ENCODE measurements around the gene MYO9B.

MYO9B gene

DNA sequence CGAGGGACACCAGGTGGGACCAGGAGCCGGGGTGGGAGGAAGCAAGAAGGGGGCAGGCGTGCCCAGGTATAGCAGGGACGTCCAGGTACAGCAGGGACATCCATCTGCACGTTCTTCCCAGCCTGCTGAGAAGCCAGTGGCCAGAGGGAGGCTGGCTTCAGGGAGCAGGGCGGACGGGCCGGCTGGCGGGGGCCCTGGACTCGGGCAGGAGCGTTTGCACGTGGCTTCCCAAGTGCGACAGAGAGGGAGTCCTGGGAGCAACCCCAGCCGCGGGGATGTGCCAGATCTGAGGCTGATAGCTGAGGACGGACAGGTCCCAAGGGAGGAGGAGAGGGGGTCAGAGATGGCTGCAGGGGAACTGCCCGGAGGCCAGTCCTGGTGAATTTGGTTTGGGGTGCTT lies 36.7 kb downstream of the MYO9B start:
- in situ Hi-C loops (cut with MboI; ENCODE audit: low sequenced_read_pairs): no loop called here

DNA sequence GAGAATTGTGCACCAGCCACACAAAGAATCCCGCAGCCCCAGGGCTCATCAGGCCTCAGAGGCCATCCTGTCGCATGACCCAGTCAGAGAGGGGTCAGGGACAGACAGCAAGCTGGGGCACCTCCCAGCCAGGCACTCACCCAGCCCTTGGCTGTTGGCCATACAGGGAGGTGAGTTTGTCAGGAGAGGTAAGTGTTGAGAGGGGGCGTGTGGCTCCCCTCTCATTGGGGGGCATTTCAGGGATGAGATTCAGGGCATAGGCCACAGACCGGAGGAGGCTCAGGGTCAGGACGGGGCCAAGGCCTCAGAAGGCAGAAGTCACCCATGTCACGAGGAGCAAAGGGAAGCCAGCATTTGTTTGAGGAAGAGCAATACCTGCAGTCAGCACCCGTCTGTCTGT lies 37.1 kb downstream of the MYO9B start:
- in situ Hi-C loops (cut with MboI; ENCODE audit: low sequenced_read_pairs): no loop called here

DNA sequence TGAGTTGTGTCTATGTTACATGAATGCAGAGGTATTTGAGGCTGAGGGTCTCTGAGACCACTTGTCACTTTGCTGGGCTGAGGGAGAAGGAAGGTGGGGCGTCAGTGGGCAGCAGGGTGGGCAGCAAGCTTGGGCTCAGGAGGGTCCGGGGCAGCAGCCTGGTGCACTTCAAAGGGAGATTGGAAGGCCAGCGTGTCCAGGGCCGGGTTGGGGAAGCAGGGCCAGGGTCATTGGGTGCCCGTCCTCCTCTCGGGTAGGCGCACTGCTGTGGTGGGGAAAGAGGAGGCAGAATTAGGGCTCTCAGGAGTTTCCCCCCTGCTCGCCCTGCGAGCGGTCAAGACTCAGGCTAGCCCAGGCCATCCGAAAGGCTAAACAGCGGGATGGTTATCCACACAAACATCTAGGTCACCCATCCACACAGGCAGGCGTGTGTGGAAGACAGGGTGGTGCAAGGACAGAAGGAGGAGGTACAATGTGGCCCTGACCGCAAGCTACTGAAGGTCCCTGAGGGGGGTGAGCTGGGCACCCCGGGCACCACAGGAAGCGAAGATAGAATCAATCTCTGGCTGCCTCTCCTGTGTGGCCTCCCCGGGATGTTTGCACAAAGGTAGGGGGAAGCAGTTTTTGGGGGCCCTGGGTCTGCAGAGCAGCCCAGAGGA lies 37.7 kb downstream of the MYO9B start:
- in situ Hi-C loops (cut with MboI; ENCODE audit: low sequenced_read_pairs): no loop called here

DNA sequence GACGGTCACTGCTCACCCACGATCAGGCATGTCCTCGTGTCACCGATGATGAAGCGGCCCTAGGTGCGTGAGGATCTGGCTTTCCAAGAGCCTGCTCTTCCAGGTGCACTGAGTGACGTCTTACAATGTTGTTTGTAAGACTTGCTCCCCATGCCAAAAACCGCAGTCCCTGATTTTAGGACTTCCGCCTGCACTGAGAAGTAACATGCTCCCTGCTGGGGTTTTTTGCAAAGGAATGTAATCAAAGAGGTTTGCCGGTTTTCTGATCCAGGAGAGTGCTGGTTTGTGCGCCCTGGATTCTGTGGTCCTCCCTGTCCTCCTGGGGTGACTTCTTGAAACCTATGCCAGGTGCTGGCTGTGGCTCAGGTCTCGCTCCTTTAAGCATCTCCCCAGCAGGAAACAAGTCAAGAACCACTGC lies 38.8 kb downstream of the MYO9B start:
- in situ Hi-C loops (cut with MboI; ENCODE audit: low sequenced_read_pairs): no loop called here

DNA sequence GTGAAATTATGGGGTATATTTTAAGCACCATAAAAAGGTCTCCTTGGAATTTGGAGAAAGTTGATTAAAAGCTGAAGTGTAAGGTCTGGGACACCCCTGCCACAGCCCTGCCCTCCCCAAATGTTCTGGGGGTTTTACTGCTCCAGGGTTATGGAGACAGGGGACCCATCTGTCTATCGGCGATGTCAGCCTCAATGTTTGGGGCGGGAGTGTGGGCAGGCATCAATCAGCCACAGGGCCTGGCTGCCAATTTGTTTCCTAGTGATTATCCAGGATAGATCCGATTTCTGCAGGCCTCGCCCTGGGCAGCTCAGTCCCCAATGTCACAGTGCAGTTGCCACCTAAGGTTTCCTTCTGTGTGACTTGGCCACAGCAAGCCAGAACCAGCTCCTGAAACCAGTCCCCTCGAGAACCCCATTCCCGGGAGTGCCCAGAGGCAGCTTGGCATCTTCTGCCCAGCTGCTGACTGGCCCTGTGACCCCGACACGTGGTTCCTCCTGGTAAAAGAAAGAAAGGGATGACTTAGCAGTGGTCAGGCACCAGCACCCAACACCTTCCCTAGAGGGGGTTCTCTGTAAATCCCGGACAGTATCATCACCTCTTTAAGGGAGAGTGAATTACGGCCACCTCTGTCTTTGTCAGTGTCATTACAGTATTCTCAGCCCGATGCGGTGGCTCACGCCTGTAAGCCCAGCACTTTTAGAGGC lies 41.6 kb downstream of the MYO9B start:
- in situ Hi-C loops (cut with MboI; ENCODE audit: low sequenced_read_pairs): no loop called here

DNA sequence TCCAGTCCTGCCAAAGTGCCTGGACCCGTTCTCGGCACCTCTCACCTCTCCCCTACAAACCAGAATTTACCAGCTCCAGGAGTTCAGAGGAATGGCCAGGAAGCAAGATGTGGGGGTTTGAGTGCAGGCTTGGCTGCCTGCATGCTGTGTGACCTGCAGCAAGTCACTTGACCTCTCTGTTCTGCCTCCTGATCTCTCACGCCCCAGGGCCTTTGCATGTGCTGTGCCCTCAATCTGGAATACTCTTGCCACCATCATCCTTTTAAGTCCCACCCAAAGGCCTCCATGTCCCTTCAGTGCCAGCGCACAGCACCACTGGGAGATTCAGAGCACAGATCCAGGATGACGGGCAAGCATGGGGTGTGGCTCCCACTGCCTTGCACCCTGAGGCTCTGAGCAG lies 43.4 kb downstream of the MYO9B start:
- in situ Hi-C loops (cut with MboI; ENCODE audit: low sequenced_read_pairs): no loop called here

DNA sequence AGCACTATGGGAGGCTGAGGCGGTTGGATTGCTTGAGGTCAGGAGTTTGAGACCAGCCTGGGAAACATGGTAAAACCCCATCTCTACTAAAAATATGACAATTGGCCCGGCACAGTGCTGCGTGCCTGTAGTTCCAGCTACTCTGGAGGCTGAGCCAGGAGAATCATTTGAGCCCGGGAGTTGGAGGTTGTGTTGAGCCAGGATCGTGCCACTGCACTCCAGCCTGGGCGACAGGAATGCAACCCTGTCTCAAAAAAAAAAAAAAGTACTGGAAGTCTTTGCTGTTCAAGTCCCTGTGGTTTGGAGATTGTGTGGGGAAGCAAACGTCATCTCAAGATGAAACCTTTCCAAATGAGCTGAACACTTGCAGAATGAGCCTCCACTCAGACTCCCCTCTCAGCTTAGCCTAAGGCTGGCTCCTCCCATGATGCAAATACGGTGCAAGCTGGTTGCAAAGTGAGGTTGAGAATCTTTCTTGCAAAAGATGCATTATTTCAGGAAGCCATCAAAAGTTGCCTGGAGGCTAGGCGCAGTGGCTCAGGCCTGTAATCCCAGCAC lies 46.2 kb downstream of the MYO9B start:
- in situ Hi-C loops (cut with MboI; ENCODE audit: low sequenced_read_pairs): no loop called here

DNA sequence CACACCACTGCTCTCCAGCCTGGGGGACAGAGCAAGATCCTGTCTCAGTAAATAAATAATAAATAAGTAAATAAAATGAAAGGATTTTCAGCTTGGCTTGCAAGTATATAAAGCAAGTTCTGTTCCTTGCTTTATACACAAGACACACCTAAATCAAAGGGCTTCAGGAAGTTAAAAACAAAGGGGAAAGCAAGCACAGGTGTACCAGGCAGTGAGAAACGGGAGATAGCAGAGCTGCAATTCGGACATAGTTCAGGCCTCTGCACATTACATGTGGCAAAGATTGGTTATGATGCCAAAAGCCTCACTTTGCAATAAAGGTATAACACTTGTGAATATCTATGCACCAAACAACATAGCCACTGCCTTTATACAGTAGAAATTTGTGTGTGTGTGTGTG lies 47.5 kb downstream of the MYO9B start:
- in situ Hi-C loops (cut with MboI; ENCODE audit: low sequenced_read_pairs): no loop called here

DNA sequence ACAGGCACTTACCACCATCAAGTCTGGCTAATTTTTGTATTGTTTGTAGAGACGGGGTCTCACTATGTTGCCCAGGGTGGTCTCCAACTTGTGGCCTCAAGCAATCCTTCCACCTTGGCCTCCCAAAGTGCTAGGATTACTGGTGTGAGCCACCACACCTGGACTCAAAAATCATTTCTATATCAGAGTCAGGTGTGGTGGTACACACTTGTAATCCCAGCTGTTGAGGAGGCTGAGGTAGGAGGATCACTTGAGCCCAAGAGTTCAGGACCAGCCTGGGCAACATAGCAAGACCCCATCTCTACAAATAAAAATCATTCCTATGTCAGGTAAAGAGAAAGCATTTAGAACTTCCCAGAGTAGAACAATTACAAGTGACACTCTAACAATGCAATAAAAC lies 48.4 kb downstream of the MYO9B start:
- in situ Hi-C loops (cut with MboI; ENCODE audit: low sequenced_read_pairs): no loop called here

DNA sequence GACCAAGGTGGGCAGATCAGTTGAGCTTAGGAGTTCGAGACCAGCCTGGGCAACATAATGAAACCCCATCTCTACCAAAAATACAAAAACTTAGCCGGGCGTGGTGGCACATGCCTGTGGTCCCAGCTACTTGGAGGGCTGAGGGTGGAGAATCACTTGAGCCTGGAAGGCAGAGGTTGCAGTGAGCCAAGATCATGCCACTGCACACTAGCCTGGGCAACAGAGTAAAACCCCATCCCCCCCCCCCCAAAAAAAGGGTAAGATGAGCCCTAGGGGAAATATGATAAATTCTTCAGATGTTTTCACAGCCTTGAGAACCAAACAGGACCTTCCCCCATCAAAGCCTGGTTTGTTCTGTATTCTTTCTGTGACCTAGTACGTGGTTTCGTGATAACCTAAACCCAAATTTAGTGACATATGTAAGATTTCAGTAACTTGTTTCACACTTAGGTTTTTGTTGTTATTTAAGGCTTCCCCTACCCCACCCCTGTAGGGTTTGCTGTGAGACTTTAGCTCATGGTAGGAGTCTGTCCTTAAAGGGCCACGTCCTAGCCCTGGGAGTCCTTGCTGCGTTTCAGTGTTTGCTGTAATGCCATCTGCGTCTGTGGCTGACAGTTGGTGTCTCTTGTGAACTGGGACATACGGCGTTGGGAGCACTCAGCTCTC lies 49.6 kb downstream of the MYO9B start:
- in situ Hi-C loops (cut with MboI; ENCODE audit: low sequenced_read_pairs): no loop called here

DNA sequence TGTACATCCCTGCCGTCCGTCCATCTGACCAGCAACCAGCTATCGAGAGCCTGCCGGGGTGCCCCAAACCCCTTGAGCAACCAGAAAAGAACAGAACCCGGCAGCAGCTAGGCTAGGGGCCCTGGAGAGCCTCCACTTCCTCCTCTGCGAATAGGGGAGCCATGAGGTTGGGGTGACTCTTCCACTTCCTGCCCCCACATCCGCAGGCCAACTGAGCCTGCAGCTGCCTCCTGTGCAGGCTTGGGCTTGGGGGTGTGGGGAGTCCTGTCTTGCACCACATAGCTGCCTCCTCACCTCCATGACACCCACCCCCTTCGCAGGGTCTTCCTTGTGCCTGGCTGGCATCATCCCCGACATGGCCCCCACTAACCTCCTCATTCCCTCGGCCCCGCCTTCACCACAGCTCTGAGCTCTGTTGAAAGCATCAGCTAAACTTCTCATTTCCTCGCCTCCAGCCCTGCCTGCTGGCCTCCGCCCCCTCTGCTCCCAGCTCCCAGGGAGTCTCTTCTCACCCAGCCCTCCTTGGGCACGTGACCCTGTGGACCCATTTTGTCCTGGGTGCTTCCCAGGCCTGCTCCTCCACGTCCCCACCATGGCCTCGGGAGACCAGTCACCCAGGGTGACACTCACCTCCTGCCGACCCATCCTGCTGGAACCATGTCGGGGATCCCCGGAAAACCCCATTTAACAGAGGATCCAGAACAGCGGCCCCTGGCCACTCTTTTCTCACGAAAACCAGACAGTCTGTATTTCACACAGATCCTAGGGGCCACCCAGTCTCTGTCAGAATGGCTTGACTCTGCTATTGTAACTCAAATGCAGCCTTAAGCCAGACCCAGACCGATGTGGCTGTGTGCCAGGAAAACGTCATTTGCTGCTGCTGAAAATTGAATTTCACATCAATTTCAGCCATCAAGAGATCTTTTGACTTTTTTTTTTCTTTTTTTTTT lies 50.4 kb downstream of the MYO9B start:
- in situ Hi-C loops (cut with MboI; ENCODE audit: low sequenced_read_pairs): no loop called here

DNA sequence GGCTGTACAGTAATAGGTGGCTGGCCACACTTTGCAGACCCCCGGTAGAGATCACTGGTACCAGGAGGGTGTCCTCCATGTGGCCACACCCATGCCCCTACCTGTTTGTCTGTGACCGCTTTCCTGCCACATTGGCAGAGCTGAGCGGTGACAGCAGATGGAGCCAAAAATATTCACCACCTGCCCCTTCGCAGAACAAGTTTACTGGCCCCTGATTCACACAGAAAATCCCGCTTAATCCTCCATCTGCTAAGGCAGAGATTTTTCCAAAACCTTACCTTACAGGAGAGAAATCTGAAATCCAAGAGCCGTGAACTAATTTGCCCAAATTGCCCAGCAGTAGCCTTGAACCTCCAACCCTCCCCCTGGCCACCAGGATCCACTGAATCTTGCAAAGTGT lies 52.1 kb downstream of the MYO9B start:
- in situ Hi-C loops (cut with MboI; ENCODE audit: low sequenced_read_pairs): no loop called here

DNA sequence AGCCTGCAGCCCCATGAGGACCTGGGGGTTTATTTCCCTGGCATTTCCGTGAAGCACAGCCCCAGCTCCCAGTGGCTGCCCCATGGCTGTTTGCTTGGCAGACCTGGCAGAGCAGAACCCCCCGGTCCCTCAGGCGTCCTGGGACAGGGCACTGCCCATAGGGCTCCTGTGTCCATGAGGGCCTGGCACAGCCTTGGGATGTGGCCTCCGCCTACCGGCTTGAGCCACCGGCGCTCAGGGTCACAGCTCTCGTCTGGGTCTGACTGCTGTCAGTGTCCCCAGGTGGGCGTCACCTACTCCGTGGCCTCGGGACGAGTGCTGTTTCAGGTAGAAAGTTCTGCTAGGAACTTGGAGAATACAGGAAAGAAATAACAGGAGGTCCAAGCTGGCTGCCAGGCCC lies 52.8 kb downstream of the MYO9B start:
- in situ Hi-C loops (cut with MboI; ENCODE audit: low sequenced_read_pairs): no loop called here

DNA sequence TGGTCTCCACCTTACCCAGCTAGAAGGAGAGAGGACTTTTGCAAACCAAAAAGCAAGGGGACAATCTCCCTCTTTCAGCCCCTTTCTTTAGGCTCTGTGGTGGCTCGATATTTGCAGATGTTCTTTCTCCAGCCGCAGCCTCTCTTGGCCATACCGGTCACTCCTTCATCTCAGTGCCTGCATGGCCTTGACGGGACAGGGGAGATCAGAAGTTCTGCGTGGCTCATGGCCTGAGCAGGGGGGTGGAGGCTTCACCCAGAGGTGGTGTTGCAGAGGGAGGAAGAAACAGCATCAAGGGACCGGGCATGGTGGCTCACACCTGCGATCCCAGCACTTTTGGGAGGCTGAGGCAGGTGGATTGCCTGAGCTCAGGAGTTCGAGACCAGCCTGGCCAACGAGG lies 53.2 kb downstream of the MYO9B start:
- in situ Hi-C loops (cut with MboI; ENCODE audit: low sequenced_read_pairs): no loop called here

DNA sequence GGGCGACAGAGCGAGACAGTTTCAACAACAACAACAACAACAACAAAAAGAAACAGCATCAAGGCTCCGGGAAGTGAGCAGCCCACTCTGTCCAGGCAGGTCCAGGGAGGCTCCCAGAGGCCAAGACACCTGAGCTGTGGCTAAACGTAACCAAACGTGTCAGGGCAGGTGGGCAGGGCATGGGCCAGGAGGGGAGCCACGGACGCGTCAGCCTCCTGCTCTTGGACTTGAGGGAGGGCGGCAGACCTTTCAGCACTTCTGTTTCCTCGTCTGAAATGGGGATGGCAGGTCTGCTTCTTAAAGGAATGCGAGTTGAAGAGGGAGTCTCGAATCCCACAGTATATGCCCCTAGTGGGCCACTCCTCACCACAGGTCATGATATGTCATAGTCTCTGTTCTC lies 53.8 kb downstream of the MYO9B start:
- in situ Hi-C loops (cut with MboI; ENCODE audit: low sequenced_read_pairs): no loop called here

DNA sequence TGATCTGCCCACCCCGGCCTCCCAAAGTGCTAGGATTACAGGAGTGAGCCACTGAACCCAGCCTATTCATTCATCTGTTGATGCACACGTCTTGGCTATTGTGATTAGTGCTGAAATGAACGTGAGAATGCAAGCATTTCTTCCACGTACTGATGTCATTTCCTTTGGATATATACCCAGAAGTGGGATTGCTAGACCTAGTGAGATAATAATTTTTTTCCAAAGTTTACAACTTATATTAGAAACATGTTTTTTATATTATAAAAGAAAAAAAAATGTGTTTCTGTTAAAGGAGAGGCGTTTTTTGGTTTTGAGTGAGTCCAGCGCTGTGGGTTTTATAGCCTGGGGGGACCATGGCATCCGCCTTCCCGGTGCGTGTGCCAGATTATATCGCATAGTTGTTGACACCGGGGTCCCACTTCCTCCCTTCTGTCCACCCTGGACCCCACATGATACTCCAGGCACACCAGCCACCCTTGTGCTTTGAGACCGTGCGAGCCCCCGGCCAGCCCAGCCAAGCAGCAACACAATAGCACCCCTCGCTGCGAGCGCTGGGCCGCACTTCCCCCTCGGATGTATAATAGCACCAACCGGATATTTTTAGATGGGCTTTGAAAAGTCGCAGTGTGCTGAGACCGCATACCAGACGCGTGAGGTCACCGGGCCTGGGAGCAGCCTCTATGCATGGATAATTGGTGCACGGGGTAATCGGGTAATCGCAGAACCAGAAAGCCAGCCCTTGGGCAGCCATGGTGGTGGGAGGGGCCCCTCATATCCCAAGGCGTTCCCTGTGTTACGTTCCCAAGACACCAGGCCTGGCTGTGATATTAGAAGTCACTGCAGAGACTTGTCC lies 59.6 kb downstream of the MYO9B start:
- in situ Hi-C loops (cut with MboI; ENCODE audit: low sequenced_read_pairs): no loop called here

DNA sequence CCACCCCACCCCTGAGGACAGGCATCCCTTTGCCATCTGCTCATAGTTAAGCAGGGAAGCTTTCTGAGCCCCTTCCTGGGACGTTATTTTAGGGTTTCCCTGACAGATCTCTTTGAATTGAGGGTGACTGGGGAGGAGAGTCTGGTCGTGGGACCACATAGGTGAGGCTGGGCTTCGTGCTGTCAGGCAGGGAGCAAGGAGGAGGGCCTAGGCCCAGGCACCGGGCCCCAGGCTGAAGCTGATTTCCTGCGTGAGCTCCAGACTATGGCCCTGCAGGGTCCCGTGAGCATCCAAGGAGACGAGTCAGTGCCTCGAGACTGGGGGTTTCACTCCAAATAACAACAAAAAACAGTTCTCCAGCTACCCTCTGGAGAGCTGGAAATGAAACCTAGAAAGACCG lies 60.4 kb downstream of the MYO9B start:
- in situ Hi-C loops (cut with MboI; ENCODE audit: low sequenced_read_pairs): no loop called here

DNA sequence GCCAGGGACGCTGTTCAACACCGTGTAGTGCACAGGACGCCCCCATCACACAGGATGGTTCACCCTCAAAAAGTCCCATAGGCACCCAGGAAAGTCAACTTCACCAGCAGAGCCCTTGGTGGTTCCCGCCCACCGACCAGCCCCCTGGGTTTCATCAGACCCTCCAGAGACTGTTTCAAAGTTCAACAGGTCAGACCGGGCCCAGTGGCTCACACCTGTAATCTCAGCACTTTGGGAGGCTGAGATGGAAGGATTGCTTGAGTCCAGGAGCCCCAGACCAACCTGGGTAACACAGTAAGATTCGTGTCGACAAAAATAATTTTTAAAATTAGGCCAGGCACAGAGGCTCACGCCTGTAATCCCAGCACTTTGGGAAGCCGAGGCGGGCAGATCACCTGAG lies 61.0 kb downstream of the MYO9B start:
- in situ Hi-C loops (cut with MboI; ENCODE audit: low sequenced_read_pairs): no loop called here

DNA sequence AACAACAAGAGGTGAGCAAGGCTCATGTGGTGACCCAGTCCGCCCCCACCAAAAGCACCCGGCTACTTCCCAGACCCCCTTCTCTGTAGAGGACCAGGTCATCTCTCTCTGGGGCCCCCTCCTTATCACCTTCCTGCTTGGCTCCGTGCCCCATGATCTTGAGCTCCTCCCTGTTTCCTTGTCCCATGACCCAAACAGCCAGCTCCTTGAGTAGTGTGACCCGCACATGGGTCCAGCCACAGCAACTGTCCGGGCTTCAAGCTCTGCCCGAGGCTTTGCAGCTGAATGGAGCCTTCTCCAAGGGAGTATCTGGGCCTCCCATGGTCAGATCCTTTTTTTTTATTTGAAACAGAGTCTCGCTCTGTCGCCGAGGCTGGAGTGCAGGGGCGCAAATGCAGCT lies 61.8 kb downstream of the MYO9B start:
- in situ Hi-C loops (cut with MboI; ENCODE audit: low sequenced_read_pairs): no loop called here
